Endothelial cell (in vitro differentiated cells): ENCODE data around the gene ATXN7L1. TPM values are rescaled to one million over a fixed set of nuclear protein-coding genes. Genes with fewer than 3 reads are reported as not detected.

Experiments used
- DNase-seq: peaks from one replicate; pipeline ENCODE4 v3.0.0; 2021; ENCODE audit warnings: low spot score
- H3K27ac Mint-ChIP-seq: one replicate; pipeline ENCODE4 v1.8.0; 2021; ENCODE audit warnings: mixed read lengths, inconsistent platforms; ENCODE audit not compliant: unreplicated experiment
- H3K27me3 Mint-ChIP-seq: one replicate; pipeline ENCODE4 v1.8.0; 2021; ENCODE audit warnings: mild to moderate bottlenecking, moderate library complexity, mixed read lengths, inconsistent platforms; ENCODE audit not compliant: unreplicated experiment
- H3K36me3 Mint-ChIP-seq: one replicate; pipeline ENCODE4 v1.8.0; 2021; ENCODE audit warnings: mild to moderate bottlenecking, low read depth, mixed read lengths, inconsistent platforms; ENCODE audit not compliant: unreplicated experiment
- H3K4me1 Mint-ChIP-seq: one replicate; pipeline ENCODE4 v1.8.0; 2021; ENCODE audit warnings: mild to moderate bottlenecking, mixed read lengths, inconsistent platforms; ENCODE audit not compliant: unreplicated experiment
- H3K4me3 Mint-ChIP-seq: one replicate; pipeline ENCODE4 v1.8.0; 2021; ENCODE audit warnings: mild to moderate bottlenecking, mixed read lengths, inconsistent platforms; ENCODE audit not compliant: unreplicated experiment
- H3K9me3 Mint-ChIP-seq: one replicate; pipeline ENCODE4 v1.8.0; 2021; ENCODE audit warnings: mixed read lengths, inconsistent platforms; ENCODE audit not compliant: unreplicated experiment
- total RNA-seq: library from RNA; stranded (reverse); fragmentation: NEBNext Ultra II Directional; extraction: Animal tissue kit (Norgen Biotek cat#: 25700); gene quantifications from one replicate; pipeline ENCODE4 v1.2.1, GENCODE V29; 2021; ENCODE audit not compliant: unreplicated experiment
- TF ChIP-seq, protein P1 (sequence below): fragments of 200-600 bp; sonication (generic); IDR thresholded peaks from one replicate; pipeline ENCODE4 v1.5.0; 2021; ENCODE audit warnings: antibody characterized with exemption; ENCODE audit not compliant: unreplicated experiment

ATXN7L1 gene
- total RNA-seq, 1 donor from 2014 or later: 18.4 TPM

DNA sequence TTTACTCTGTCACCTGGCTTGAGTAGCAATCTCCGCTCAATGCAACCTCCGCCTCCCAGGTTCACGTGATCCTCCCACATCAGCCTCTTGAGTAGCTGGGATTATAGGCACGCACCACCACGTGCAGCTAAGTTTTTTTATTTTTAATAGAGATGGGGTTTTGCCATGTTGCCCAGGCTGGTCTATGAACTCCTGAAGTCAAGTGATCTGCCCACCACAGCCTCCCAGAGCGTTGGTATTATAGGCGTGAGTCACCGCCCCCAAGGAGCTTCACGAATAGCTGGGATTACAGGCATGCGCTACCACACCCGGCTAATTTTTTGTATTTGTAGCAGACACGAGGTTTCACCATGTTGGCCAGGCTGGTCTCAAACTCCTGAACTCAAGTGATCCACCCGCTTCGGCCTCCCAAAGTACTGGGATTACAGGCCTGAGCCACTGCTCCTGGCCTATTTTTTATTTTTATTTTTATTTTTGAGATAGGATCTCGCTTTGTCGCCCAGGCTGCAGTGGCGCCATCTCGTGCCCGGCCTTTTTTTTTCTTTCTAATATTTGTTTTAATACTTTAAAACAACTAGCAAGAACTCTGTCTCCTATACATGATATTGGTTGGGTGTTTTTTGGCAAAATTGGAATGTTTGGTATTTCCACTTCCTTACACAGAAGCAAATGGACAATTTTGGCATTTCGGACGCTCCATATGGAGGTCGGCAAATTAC lies 296.2 kb downstream of the ATXN7L1 start:
- no peak for DNase-seq
- Mint-ChIP-seq H3K36me3 (peaks cover 8% of the 10 kb centered on the region), H3K9me3 (no peaks in the 10 kb centered on the region), H3K27ac (no peak overlapping the region), H3K27me3 (no peaks in the 10 kb centered on the region), H3K4me3 (no peak overlapping the region), H3K4me1 (peaks cover 3% of the 10 kb centered on the region)
- TF ChIP-seq, protein P1, sequence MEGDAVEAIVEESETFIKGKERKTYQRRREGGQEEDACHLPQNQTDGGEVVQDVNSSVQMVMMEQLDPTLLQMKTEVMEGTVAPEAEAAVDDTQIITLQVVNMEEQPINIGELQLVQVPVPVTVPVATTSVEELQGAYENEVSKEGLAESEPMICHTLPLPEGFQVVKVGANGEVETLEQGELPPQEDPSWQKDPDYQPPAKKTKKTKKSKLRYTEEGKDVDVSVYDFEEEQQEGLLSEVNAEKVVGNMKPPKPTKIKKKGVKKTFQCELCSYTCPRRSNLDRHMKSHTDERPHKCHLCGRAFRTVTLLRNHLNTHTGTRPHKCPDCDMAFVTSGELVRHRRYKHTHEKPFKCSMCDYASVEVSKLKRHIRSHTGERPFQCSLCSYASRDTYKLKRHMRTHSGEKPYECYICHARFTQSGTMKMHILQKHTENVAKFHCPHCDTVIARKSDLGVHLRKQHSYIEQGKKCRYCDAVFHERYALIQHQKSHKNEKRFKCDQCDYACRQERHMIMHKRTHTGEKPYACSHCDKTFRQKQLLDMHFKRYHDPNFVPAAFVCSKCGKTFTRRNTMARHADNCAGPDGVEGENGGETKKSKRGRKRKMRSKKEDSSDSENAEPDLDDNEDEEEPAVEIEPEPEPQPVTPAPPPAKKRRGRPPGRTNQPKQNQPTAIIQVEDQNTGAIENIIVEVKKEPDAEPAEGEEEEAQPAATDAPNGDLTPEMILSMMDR: no peak

DNA sequence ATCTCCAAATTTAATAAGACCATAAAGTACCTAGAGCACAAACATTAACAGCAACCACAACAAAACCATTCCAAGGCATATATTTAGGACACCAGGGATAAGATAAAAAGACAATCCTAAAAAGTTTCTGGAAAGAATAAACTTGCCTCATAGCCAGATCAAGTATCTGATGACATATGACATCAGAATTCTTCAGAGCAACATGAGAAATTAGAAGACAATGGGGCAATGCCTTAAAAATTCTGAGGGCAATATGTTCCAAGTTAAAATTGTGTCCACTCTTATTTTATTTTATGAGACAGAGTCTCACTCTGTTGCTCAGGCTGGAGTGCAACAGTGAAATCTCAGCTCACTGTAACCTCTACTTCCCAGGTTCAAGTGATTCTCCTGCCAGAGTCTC lies 297.9 kb downstream of the ATXN7L1 start:
- TF ChIP-seq, protein P1: no peak
- H3K27ac Mint-ChIP-seq: no peak overlapping the region
- DNase-seq: no peak
- H3K9me3 Mint-ChIP-seq: no peaks in the 10 kb centered on the region
- H3K27me3 Mint-ChIP-seq: no peaks in the 10 kb centered on the region
- H3K36me3 Mint-ChIP-seq: peaks cover 4% of the 10 kb centered on the region
- no peak overlapping the region for H3K4me3 Mint-ChIP-seq
- peaks cover 3% of the 10 kb centered on the region for H3K4me1 Mint-ChIP-seq

GRCh38 chr7:105577251-105577650 lies 299.1 kb downstream of the ATXN7L1 start:
- no peak for DNase-seq
- Mint-ChIP-seq H3K9me3 (no peaks in the 10 kb centered on the region), H3K27ac (no peak overlapping the region), H3K27me3 (no peaks in the 10 kb centered on the region), H3K4me3 (no peak overlapping the region), H3K4me1 (peaks cover 3% of the 10 kb centered on the region), H3K36me3 (no peaks in the 10 kb centered on the region)
- TF ChIP-seq, protein P1: no peak

- H3K36me3 Mint-ChIP-seq: no peaks in the 10 kb centered on the region
- no peak overlapping the region for H3K4me3 Mint-ChIP-seq
- no peaks in the 10 kb centered on the region for H3K27me3 Mint-ChIP-seq
- no peaks in the 10 kb centered on the region for H3K9me3 Mint-ChIP-seq
- H3K4me1 Mint-ChIP-seq: no peaks in the 10 kb centered on the region
- no peak overlapping the region for H3K27ac Mint-ChIP-seq
- DNase-seq: no peak
- TF ChIP-seq, protein P1: no peak
These were observed 304.5 kb downstream of the ATXN7L1 start for GRCh38 chr7:105571891-105572290.

- no peaks in the 10 kb centered on the region for H3K27me3 Mint-ChIP-seq
- H3K27ac Mint-ChIP-seq: no peak overlapping the region
- peaks cover 9% of the 10 kb centered on the region for H3K36me3 Mint-ChIP-seq
- H3K4me3 Mint-ChIP-seq: no peak overlapping the region
- no peaks in the 10 kb centered on the region for H3K9me3 Mint-ChIP-seq
- H3K4me1 Mint-ChIP-seq: no peaks in the 10 kb centered on the region
- TF ChIP-seq, protein P1: no peak
- DNase-seq: no peak
These were observed 308.6 kb downstream of the ATXN7L1 start for GRCh38 chr7:105567821-105568220.
